Esophagus muscularis mucosa (tissue), 3 donors: ENCODE results near the gene ZDHHC22.

Source experiments
- CTCF ChIP-seq, 3 experiments: fragments of 200-600 bp in 2 of 3; fragments of 450-650 bp in 1 of 3; sonication (generic) in 2 of 3; IDR thresholded peaks; one replicate each; pipeline ENCODE4 v1.5.1; 2017 to 2019; ENCODE audit warnings: antibody characterized with exemption in 3 of 3, mild to moderate bottlenecking in 2 of 3, moderate library complexity in 1 of 3
- POLR2AphosphoS5 ChIP-seq, 2 donors: sonication (generic); formaldehyde crosslinking; IDR thresholded peaks; one replicate each; pipeline ENCODE4 v1.6.1; 2017; ENCODE audit warnings: antibody characterized with exemption in 2 of 2

GRCh38 chr14:77154421-77154820 is 12.8 kb upstream of the ZDHHC22 start:
- no peak for TF ChIP-seq POLR2AphosphoS5 (IDR thresholded peaks at IDR 0.05)
- no peak for TF ChIP-seq CTCF (IDR thresholded peaks at IDR 0.05)
